LNCaP clone FGC (cell line): Measurements from ENCODE around the gene WBP11.
"Not testable (repeated sequence)": the region's sequence is repeated elsewhere in the genome, so short reads cannot be mapped to it uniquely, and the experiment has no call there.

Experiments
- DNase-seq: peaks from one replicate; pipeline ENCODE4 v3.0.0-alpha.2; 2011; ENCODE audit warnings: low read depth
- H3K4me3 ChIP-seq: 2 replicates; pipeline ENCODE4 v1.5.1; 2011; ENCODE audit warnings: mild to moderate bottlenecking, low read depth, low read length, control low read depth
- CTCF ChIP-seq: IDR thresholded peaks from 2 replicates; pipeline ENCODE4 v1.5.1; 2012; ENCODE audit warnings: mild to moderate bottlenecking; ENCODE audit not compliant: control insufficient read depth, insufficient read depth; ENCODE audit errors: extremely low read depth

Gene WBP11

GRCh38 chr12:14756334-14757143 is 46.7 kb downstream of the WBP11 start:
- no peak for TF ChIP-seq CTCF
- no peak overlapping the region for H3K4me3 ChIP-seq
- DNase-seq: no peak

GRCh38 chr12:14751986-14752385 is 51.3 kb downstream of the WBP11 start:
- no peak for TF ChIP-seq CTCF
- DNase-seq: no peak
- no peak overlapping the region for H3K4me3 ChIP-seq

GRCh38 chr12:14743061-14743460 is 60.2 kb downstream of the WBP11 start:
- DNase-seq: no peak
- no peak for TF ChIP-seq CTCF
- no peak overlapping the region for H3K4me3 ChIP-seq

- no peak for DNase-seq
- H3K4me3 ChIP-seq: no peak overlapping the region
- no peak for TF ChIP-seq CTCF
These were observed 61.3 kb downstream of the WBP11 start for GRCh38 chr12:14741942-14742341.

GRCh38 chr12:14741153-14741552 is 62.1 kb downstream of the WBP11 start:
- no peak overlapping the region for H3K4me3 ChIP-seq
- TF ChIP-seq CTCF: no peak
- DNase-seq: no peak

- not testable (repeated sequence) for DNase-seq, H3K4me3 ChIP-seq
These were observed 66.8 kb downstream of the WBP11 start for GRCh38 chr12:14736441-14736840.
